ENCODE measurements around the gene UIMC1.

DNA sequence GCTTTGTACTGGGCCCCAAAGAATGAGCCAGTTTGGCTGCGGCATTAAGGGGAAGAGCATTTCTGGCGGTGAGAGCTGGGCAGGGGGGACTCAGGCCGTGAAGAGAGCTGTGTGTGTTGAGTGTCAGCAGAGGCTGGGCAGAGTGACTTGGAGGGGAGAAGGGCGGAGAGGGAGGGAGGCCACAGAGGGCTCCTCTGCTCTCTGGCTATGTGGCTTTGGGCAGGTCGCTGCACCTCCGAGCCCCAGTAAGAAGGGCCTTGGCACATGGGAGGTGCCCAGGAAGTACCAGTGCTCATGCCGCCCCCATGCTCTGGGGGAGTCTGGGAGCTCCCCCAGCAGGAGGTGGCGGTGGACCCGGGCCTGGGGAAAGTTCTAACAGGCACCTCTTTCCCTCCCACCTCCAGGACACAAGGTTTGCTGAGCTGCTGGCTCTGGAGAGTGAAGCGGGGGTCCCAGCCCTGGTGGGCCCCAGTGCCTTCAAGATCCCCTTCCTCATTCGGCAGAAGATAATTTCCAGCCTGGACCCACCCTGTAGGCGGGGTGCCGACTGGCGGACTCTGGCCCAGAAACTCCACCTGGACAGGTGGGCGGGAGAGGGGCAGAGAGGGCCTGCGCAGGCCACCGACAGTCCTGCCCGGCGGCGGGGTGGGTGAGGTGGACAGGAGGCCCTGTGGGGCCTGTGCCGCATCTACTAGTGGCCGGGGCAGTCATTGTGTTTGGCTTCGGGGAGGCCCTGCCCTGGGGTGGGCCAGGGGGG lies 127.5 kb downstream of the UIMC1 start:
- TF ChIP-seq, protein P1, sequence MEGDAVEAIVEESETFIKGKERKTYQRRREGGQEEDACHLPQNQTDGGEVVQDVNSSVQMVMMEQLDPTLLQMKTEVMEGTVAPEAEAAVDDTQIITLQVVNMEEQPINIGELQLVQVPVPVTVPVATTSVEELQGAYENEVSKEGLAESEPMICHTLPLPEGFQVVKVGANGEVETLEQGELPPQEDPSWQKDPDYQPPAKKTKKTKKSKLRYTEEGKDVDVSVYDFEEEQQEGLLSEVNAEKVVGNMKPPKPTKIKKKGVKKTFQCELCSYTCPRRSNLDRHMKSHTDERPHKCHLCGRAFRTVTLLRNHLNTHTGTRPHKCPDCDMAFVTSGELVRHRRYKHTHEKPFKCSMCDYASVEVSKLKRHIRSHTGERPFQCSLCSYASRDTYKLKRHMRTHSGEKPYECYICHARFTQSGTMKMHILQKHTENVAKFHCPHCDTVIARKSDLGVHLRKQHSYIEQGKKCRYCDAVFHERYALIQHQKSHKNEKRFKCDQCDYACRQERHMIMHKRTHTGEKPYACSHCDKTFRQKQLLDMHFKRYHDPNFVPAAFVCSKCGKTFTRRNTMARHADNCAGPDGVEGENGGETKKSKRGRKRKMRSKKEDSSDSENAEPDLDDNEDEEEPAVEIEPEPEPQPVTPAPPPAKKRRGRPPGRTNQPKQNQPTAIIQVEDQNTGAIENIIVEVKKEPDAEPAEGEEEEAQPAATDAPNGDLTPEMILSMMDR (conservative IDR thresholded peaks at IDR 0.05; ENCODE audit: low read depth, low read length), result no peak
- TF ChIP-seq EZH2 (IDR thresholded peaks at IDR 0.05; ENCODE audit: borderline replicate concordance, low read depth, low read length, poor library complexity, severe bottlenecking), result no peak

Data from A673 (cell line).